Measurements from ENCODE around the gene SNRPB2. TPM values are rescaled to one million over a fixed set of nuclear protein-coding genes. Genes with fewer than 3 reads are reported as not detected.

SNRPB2 gene
- total RNA-seq, 1 experiment from 2014 or later: 78.4 TPM

DNA sequence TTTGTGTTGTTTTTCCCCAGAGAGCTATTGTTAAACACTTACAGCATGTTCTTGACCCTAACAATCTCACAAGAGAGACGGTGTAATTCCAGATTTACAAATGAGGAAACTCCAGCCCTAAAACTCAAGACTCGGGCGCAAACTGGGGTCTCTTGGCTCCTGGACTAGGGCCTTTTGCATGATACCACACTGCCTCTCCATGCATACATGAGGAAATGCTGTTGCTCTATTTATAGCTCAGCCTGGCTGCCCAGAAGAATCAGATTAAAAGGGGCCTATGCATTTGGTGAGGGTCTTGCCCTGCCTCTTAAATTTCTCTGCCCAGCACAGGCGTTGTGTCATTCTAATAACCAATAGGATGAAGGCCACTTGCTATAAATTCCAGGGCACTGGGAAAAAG is 30.5 kb upstream of the SNRPB2 start:
- Histone ChIP-seq H3K79me2 (ENCODE audit: insufficient read depth, low read length) (no peaks in the 10 kb centered on the region), H3K9me2 (ENCODE audit: insufficient read depth) (no peaks in the 10 kb centered on the region), H3K4me1 (ENCODE audit: control insufficient read depth in 1 of 2, insufficient read depth in 2 of 2, low read length in 2 of 2) (no peaks in the 10 kb centered on the region), H3K4me3 (replicated peaks in 1 of 2; ENCODE audit: low read depth in 1 of 2, low read length in 2 of 2) (no peak overlapping the region), H3K27me3 (ENCODE audit: insufficient read depth, low read length) (peaks cover 18% of the 10 kb centered on the region; the same call in 1 of the 2 replicates), H3K4me2 (ENCODE audit: low read length) (no peak overlapping the region), H3K9me3 (ENCODE audit: control insufficient read depth in 1 of 2, insufficient read depth in 1 of 2, low read depth in 1 of 2, low read length in 2 of 2) (no peaks in the 10 kb centered on the region), H2AFZ (ENCODE audit: low read depth, low read length, poor library complexity, severe bottlenecking) (no peak overlapping the region), H3K36me3 (ENCODE audit: control insufficient read depth in 1 of 2, insufficient read depth in 2 of 2, low read length in 2 of 2) (no peaks in the 10 kb centered on the region), H3K27ac (ENCODE audit: low read depth, low read length) (no peak overlapping the region), H3K9ac (ENCODE audit: low read length) (no peak overlapping the region), H4K20me1 (ENCODE audit: insufficient read depth) (no peaks in the 10 kb centered on the region)
- RAD21 ChIA-PET (ENCODE audit: low non-redundant PET in 1 of 2, low total read pairs in 2 of 2, uncharacterized antibody in 2 of 2, unreplicated experiment in 2 of 2): no interaction called here
- no peak for ATAC-seq
- no peak for DNase-seq (ENCODE audit: low read depth, low spot score)
- intact Hi-C loops (cut with micrococcal nuclease): no loop called here
- no TSS peak for BruUV-seq (replicated peaks)
- CTCF ChIA-PET: no interaction called here
- POLR2A ChIA-PET: no interaction called here
- TF ChIP-seq ZNF274 (IDR thresholded peaks at IDR 0.05; ENCODE audit: low read depth, low read length): no peak
- TF ChIP-seq RAD21 (IDR thresholded peaks at IDR 0.05; ENCODE audit: low read depth): peak; percentile 24; the same call in 1 of the 2 replicates

- H2AFZ ChIP-seq (ENCODE audit: low read depth, low read length, poor library complexity, severe bottlenecking): no peak overlapping the region
- no peaks in the 10 kb centered on the region for H3K9me2 ChIP-seq (ENCODE audit: insufficient read depth)
- peak; percentile 31 for TF ChIP-seq RAD21 (IDR thresholded peaks at IDR 0.05; ENCODE audit: low read depth)
- TF ChIP-seq CTCF (IDR thresholded peaks at IDR 0.05 in 2 of 3, conservative IDR thresholded peaks at IDR 0.05 in 1 of 3; ENCODE audit: borderline replicate concordance in 1 of 3, insufficient read depth in 1 of 3, low read depth in 2 of 3, low read length in 2 of 3): peak; percentile 6 to 50 (median 49); a peak in 5 of 6 replicates
- no peak for TF ChIP-seq SIN3A (IDR thresholded peaks at IDR 0.05; ENCODE audit: low read depth)
- CTCF ChIA-PET: interaction anchor here (0.7 kb wide), 1 partner anchor 60 kb away, joined by 4 read pairs; no protein-coding TSS in a partner anchor
- intact Hi-C loops (cut with micrococcal nuclease): loop anchor here (2.0 kb wide), 1 partner anchor 60 kb away; no protein-coding TSS in a partner anchor
- no peaks in the 10 kb centered on the region for H3K79me2 ChIP-seq (ENCODE audit: insufficient read depth, low read length)
- POLR2A ChIA-PET: no interaction called here
- H3K4me1 ChIP-seq (ENCODE audit: control insufficient read depth in 1 of 2, insufficient read depth in 2 of 2, low read length in 2 of 2): no peaks in the 10 kb centered on the region
- H3K4me2 ChIP-seq (ENCODE audit: low read length): no peak overlapping the region
- peaks cover 13% of the 10 kb centered on the region; the same call in 1 of the 2 replicates for H3K27me3 ChIP-seq (ENCODE audit: insufficient read depth, low read length)
- no peak overlapping the region for H3K9ac ChIP-seq (ENCODE audit: low read length)
- DNase-seq (ENCODE audit: low read depth, low spot score) (peak; percentile 2), ATAC-seq (peak; percentile 75)
- RAD21 ChIA-PET (ENCODE audit: low non-redundant PET in 1 of 2, low total read pairs in 2 of 2, uncharacterized antibody in 2 of 2, unreplicated experiment in 2 of 2): no interaction called here
- no peaks in the 10 kb centered on the region for H3K36me3 ChIP-seq (ENCODE audit: control insufficient read depth in 1 of 2, insufficient read depth in 2 of 2, low read length in 2 of 2)
- H3K4me3 ChIP-seq (replicated peaks in 1 of 2; ENCODE audit: low read depth in 1 of 2, low read length in 2 of 2): no peak overlapping the region
- H3K27ac ChIP-seq (ENCODE audit: low read depth, low read length): no peak overlapping the region
- no peaks in the 10 kb centered on the region for H3K9me3 ChIP-seq (ENCODE audit: control insufficient read depth in 1 of 2, insufficient read depth in 1 of 2, low read depth in 1 of 2, low read length in 2 of 2)
- no TSS peak for BruUV-seq (replicated peaks)
- H4K20me1 ChIP-seq (ENCODE audit: insufficient read depth): no peaks in the 10 kb centered on the region
These were observed 28.5 kb upstream of the SNRPB2 start for GRCh38 chr20:16701296-16701695.
